Thyroid gland (tissue), 4 donors: ENCODE results near the gene EDEM3. TPM values are rescaled to one million over a fixed set of nuclear protein-coding genes. Genes with fewer than 3 reads are reported as not detected.

Source experiments
- DNase-seq, 2 donors: peaks; one replicate each; pipeline ENCODE4 v3.0.0-alpha.2; 2019
- H3K27ac ChIP-seq, 3 donors: fragments of 200-600 bp; sonication (generic); 1 replicate in 2 of 3; 2 replicates in 1 of 3; pipeline ENCODE4 v1.5.1; 2016 to 2019; ENCODE audit warnings: mild to moderate bottlenecking in 1 of 3, moderate library complexity in 1 of 3
- H3K27me3 ChIP-seq: fragments of 200-600 bp; sonication (generic); one replicate; pipeline ENCODE4 v1.5.1; 2019
- H3K36me3 ChIP-seq, 2 donors: fragments of 200-600 bp; sonication (generic); one replicate each; pipeline ENCODE4 v1.5.1; 2016 to 2019
- H3K4me1 ChIP-seq, 2 donors: fragments of 200-600 bp; sonication (generic); one replicate each; pipeline ENCODE4 v1.5.1; 2017 to 2019
- H3K4me3 ChIP-seq, 3 donors: fragments of 200-600 bp; sonication (generic); replicated peaks in 1 of 3; 1 replicate in 2 of 3; 2 replicates in 1 of 3; pipeline ENCODE4 v1.5.1; 2016; ENCODE audit warnings: mild to moderate bottlenecking in 1 of 3
- H3K9me3 ChIP-seq: fragments of 200-600 bp; sonication (generic); one replicate; pipeline ENCODE4 v1.5.1; 2017
- POLR2A ChIP-seq, 2 donors: fragments of 450-650 bp; IDR thresholded peaks; one replicate each; pipeline ENCODE4 v1.6.1; 2017; ENCODE audit warnings: antibody characterized with exemption in 2 of 2, mild to moderate bottlenecking in 2 of 2, moderate library complexity in 1 of 2
- WGBS, 2 donors: methylation state at CpG; one replicate each; pipeline ENCODE4 v1.1.5; 2017; 5-methylcytosine and 5-hydroxymethylcytosine counted together
- intact Hi-C: fragments of 100-400 bp; cut with DNase I; formaldehyde crosslinking; loops from one replicate; pipeline ENCODE4 v1.15.1; 2023
- total RNA-seq, 4 donors: library from RNA; depleted of rRNA; stranded (reverse); fragments of >200 nt; gene quantifications; one replicate each; pipeline ENCODE4 v1.2.3, GENCODE V29; 2016
- TF ChIP-seq, protein P1 (sequence below), 6 experiments: fragments of 200-600 bp in 3 of 6; fragments of 450-650 bp in 3 of 6; sonication (generic) in 3 of 6; IDR thresholded peaks; one replicate each; pipeline ENCODE4 v1.5.1; 2016 to 2019; ENCODE audit warnings: antibody characterized with exemption in 6 of 6, mild to moderate bottlenecking in 2 of 6, inconsistent platforms in 1 of 6, moderate library complexity in 1 of 6

The EDEM3 gene
- total RNA-seq, 4 donors from 2014 or later: 29.3 to 43.0 (median 35.9) TPM

GRCh38 chr1:184716158-184716557 lies 38.5 kb downstream of the EDEM3 start:
- Histone ChIP-seq H3K4me1 (no peaks in the 10 kb centered on the region), H3K9me3 (no peaks in the 10 kb centered on the region), H3K27me3 (no peaks in the 10 kb centered on the region), H3K36me3 (peaks cover 53 to 59% of the 10 kb centered on the region in 2 donors), H3K27ac (no peak overlapping the region), H3K4me3 (no peak overlapping the region)
- TF ChIP-seq, protein P1, sequence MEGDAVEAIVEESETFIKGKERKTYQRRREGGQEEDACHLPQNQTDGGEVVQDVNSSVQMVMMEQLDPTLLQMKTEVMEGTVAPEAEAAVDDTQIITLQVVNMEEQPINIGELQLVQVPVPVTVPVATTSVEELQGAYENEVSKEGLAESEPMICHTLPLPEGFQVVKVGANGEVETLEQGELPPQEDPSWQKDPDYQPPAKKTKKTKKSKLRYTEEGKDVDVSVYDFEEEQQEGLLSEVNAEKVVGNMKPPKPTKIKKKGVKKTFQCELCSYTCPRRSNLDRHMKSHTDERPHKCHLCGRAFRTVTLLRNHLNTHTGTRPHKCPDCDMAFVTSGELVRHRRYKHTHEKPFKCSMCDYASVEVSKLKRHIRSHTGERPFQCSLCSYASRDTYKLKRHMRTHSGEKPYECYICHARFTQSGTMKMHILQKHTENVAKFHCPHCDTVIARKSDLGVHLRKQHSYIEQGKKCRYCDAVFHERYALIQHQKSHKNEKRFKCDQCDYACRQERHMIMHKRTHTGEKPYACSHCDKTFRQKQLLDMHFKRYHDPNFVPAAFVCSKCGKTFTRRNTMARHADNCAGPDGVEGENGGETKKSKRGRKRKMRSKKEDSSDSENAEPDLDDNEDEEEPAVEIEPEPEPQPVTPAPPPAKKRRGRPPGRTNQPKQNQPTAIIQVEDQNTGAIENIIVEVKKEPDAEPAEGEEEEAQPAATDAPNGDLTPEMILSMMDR (IDR thresholded peaks at IDR 0.05): no peak
- TF ChIP-seq POLR2A (IDR thresholded peaks at IDR 0.05): no peak
- intact Hi-C loops: no loop called here
- WGBS, 2 donors: 70 to 85% methylated on average over 2 of the region's 2 CpGs
- DNase-seq: no peak

DNA sequence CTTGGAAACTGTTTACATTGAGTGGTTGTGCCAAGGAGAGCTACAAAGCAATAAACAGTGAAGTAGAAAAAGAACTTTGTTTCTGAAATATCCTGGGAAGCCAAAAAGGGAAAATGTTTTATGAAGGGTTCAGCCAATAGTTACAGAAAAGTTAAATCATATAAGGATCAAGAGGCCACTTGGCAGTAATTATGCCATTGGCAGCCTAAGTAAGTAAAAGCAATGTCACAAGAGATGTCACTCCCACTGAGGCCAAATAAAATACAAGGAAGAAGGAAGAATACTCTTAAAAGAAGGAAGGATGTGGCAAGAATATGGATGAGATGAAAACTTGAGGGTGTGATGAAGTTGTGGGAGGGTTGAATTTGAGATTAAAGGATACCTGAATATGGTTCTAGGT lies 45.2 kb downstream of the EDEM3 start:
- H3K4me1 ChIP-seq: no peaks in the 10 kb centered on the region
- no peak overlapping the region for H3K4me3 ChIP-seq
- no peaks in the 10 kb centered on the region for H3K9me3 ChIP-seq
- peaks cover 46 to 52% of the 10 kb centered on the region in 2 donors for H3K36me3 ChIP-seq
- no peak for DNase-seq
- H3K27ac ChIP-seq: no peak overlapping the region
- H3K27me3 ChIP-seq: no peaks in the 10 kb centered on the region
- intact Hi-C loops: no loop called here
- TF ChIP-seq, protein P1 (IDR thresholded peaks at IDR 0.05): no peak
- TF ChIP-seq POLR2A (IDR thresholded peaks at IDR 0.05): no peak

GRCh38 chr1:184708084-184708676 lies 46.5 kb downstream of the EDEM3 start:
- 75 to 84% methylated on average over 6 of the region's 6 CpGs for WGBS, 2 donors
- H3K4me1 ChIP-seq: no peaks in the 10 kb centered on the region
- H3K9me3 ChIP-seq: no peaks in the 10 kb centered on the region
- no peaks in the 10 kb centered on the region for H3K27me3 ChIP-seq
- TF ChIP-seq POLR2A (IDR thresholded peaks at IDR 0.05): no peak
- TF ChIP-seq, protein P1 (IDR thresholded peaks at IDR 0.05): no peak
- DNase-seq: no peak
- H3K36me3 ChIP-seq: peaks cover 39 to 48% of the 10 kb centered on the region in 2 donors
- no peak overlapping the region for H3K27ac ChIP-seq
- intact Hi-C loops: no loop called here
- H3K4me3 ChIP-seq: no peak overlapping the region

GRCh38 chr1:184705271-184705670 lies 49.4 kb downstream of the EDEM3 start:
- H3K9me3 ChIP-seq: no peaks in the 10 kb centered on the region
- no peaks in the 10 kb centered on the region for H3K27me3 ChIP-seq
- TF ChIP-seq, protein P1 (IDR thresholded peaks at IDR 0.05): no peak
- no peak for TF ChIP-seq POLR2A (IDR thresholded peaks at IDR 0.05)
- no peak overlapping the region for H3K4me3 ChIP-seq
- WGBS, 2 donors: 98% methylated on average over 1 of the region's 1 CpG
- no peaks in the 10 kb centered on the region for H3K4me1 ChIP-seq
- intact Hi-C loops: no loop called here
- peaks cover 25 to 33% of the 10 kb centered on the region in 2 donors for H3K36me3 ChIP-seq
- no peak for DNase-seq
- H3K27ac ChIP-seq: no peak overlapping the region

GRCh38 chr1:184701816-184702215 lies 52.8 kb downstream of the EDEM3 start:
- H3K27ac ChIP-seq: no peak overlapping the region
- no peaks in the 10 kb centered on the region for H3K27me3 ChIP-seq
- 84 to 87% methylated on average over 1 of the region's 1 CpG for WGBS, 2 donors
- no peak overlapping the region for H3K4me3 ChIP-seq
- DNase-seq: no peak
- no peaks in the 10 kb centered on the region for H3K4me1 ChIP-seq
- TF ChIP-seq, protein P1 (IDR thresholded peaks at IDR 0.05): no peak
- TF ChIP-seq POLR2A (IDR thresholded peaks at IDR 0.05): no peak
- peaks cover under 1 to 26% of the 10 kb centered on the region in 2 donors for H3K36me3 ChIP-seq
- no peaks in the 10 kb centered on the region for H3K9me3 ChIP-seq
- intact Hi-C loops: no loop called here
